NCI-H1417 treated with DMSO at 0.1 percent for 48 hours (cell line): Measurements from ENCODE around the gene CFAP58.

Experiments
- DNase-seq: peaks from one replicate; lab custom pipeline; 2025; lab: John Stamatoyannopoulos, UW

CFAP58 gene

DNA sequence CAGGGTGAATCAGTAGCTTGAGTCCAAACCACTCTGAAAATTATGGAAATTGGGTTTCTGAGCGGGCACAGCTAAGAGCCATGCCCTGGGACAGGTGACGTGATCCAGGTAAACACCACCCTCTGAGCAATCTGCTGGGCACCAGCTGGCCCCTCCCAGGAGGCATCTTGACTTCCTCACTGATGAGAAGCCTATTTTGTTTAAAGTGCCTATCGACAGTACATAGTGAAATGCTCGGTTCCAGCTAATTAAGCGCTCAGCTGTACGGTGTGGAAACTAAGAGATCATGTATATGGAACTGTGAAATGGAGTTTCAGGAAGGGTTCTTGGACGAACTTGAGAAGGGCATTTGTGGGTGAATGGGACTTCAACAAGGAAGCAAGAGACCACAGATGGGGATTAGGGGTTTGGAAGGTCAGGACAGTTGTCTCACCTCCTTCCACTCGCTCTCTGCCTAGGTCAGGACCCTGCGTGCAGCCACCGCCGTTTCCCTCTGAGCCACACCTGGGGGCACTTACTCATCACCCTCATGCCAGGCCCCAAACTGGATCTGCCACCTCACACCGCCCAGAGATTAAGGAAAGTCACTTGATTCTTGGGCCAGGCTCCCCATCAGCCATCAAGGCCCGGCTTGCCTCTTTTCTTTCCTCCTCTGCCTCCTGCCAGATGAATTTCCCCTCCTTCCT lies 18.5 kb upstream of the CFAP58 start:
- no peak for DNase-seq

DNA sequence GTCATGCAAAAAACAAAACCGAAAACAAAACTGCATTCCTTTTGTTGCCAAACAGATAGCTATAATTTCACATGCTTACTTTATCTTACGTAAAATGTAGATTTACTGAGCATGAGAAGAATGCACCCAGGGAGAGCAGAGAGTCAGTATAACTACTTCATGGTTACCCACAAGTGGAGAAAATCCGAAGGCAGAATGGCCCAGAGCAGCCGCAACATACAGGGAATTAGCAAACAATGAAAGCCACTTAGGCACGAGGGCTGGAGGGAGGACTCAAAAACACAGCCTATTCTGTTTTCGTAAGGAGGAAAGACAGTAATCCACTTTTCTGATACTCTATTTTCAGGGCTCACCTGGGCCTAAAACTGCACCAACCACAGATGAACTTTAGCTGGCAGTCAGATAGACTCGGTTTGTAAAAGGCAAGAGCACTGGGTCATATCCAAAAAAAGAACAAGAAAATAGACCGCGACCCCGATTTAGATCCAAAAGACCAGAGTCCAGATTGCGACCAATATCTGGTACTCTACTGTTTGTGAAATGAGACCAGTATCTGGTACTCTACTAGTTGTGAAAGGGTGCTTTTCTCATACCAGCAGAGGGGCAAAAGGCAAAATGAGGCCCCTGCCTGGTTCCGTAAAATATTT lies 16.7 kb upstream of the CFAP58 start:
- no peak for DNase-seq

DNA sequence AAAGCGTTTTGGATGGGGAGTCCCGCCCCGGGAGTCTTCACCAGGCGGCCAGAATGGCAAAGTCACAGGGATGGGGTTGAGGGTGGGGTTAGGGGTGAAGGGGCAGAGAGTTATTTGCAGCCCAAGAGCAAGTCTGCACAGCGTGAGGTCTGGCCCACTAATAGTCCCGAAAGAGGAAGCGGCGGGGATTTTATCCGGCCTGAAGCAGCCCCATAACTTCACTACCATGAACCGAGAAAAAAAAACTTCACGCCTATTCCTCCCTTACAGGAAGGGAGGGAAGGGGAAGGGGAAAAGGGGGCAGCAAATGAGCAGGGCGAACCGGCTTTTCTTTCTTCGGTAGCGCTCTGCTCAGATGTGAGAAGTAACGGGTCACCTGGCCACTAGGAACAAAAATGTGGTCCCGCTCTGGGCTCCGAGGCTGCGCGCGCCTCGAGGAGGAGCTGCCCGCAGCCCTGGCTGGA lies 16.1 kb upstream of the CFAP58 start:
- DNase-seq: no peak

DNA sequence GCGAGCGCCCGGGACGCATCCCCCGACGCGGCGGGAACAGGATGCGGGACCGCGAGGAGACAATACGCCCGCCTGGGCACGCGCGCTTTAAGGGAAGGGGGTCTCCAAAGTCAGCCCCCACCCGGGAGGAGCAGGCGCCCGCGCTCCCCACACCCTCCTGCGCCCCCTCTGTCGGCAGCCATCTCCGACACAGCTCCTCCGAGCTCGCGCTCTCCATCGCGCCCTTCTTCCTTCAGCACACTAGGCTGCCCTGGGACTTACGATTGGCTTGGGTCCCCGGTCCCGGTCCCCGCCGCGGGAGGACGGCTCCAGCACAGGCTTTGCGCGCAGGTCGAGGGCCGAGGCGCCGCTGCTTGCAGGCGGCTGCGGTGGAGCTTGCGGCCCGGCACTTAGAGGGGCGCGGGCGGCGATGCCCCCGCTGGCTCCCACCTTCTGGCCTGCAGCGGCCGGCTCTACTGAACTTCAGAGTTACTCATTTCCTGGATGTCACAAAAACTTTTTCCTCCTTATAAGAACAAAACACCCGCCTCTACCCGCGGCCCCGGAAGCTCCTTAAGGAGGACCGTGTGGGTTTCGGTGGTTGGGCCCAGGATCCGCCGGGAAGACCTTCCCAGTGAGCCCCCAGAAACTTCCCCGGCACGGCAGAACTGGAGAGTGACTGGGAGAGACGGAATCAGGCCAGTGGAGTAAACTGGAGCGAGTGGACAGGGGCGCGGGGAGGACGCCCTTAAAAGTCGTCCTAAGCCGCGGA lies 15.5 kb upstream of the CFAP58 start, which contains the start of gene ITPRIP:
Gene ITPRIP, minus strand, starts transcription at position 481 of the 751 bp plus-strand sequence. CDS start 22,414 bp downstream, outside the sequence.
- DNase-seq: no peak

DNA sequence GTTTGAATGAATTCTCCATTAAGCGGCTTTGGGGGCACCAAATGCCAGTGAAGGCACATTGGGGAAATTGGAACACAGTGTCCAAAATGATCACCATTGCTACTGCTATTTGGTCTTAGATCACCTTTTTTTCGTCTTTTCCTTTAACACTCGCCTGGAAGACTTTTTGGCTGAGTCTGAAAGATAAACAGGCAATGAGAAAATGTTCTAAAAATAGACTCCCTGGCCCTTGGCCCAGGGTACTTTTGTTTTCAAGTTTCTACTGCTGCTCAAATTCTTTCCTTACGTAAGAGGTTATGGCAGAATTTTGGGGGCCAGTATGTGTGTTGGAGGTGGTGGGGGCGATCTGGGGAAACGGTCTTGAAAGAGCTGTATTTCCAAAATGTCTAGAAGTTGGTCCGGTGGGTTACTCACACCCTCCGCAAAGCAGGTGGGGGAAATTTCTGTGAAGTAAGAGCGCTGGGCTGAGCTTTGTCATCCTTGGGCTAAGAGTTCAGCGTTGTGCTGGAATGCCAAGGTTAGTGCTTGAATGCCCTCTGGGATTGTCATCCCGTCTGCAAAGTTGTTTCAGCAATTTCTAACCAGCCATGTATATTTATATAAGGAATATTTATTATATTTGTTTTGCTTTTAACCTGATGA lies 14.0 kb upstream of the CFAP58 start:
- no peak for DNase-seq

DNA sequence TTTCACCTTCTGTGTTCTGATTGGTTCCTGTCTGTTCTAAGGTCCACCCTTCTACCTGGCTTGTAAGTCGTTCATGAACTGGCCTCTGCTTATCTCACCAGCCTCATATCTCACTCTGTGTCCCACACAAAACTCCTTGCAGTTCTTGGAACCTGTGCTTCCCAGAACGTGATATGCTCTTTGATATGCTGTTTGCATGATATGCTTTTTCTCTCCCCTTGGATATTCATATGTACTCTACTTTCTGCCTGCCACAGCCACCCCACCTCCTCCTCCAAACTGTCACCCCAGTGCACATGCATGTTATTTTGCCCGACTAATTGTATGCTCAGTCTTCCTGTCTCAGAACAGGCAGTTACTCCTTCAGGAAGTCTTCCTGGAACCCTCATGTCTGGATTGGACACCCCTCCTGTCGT lies 13.5 kb upstream of the CFAP58 start:
- no peak for DNase-seq

DNA sequence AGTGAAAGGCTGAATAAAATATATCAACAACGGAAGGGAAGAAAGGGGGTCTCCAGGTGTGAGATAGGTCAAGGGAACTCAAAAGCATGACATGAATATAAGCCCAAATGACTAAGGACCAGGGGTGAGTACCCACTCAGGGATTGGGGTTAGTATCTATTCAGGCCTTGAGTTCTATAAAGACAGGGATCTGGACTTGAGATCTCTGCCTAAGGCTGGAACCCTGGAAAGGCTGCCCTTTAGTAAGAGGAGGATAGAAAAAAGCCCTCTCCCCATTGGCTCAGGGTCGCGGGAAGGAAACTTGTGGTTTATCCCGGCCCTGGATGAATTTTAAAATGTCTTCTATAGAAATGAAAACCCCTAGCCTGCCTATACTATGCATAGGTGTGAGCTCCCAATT lies 13.0 kb upstream of the CFAP58 start:
- no peak for DNase-seq

DNA sequence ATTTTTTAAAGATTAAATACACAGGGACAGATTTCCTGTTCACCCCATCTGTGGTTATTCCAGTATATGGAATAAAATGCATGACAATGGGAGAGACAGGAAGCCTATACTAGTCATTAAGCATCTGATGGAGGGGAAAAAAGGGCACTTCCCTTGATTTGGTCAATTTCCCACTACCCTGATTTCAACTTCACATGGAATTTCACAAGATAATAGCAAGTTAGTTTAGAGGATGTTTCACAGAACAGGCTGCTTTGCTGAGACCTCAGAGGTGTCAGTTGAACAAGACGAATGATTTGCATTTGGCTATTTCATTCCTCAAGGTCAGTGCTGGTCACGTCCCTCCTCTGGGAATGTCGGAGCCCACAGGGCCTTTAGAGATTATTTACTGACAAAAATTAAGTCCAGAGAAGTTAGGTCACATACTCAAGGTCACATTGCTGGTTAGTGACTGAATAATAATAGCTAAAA lies 10.7 kb upstream of the CFAP58 start:
- DNase-seq: no peak

DNA sequence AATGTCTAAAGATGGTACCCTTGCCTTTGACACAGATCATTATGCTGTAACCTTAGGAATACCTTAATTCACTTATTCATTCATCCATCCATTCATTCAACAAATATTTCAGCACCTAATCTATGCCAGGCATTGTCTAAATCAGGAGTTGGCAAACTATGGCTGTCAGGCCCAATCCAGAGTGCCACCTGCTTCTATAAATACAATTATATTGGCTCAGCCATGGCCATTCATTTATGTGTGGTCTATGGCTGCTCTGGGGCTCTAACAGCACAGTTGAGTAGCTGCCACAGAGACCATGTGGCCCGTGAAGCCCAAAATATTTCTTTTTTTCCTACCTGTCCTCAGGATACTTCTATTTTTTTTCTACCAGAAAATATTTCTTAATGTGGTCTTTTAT lies 9.4 kb upstream of the CFAP58 start:
- no peak for DNase-seq

DNA sequence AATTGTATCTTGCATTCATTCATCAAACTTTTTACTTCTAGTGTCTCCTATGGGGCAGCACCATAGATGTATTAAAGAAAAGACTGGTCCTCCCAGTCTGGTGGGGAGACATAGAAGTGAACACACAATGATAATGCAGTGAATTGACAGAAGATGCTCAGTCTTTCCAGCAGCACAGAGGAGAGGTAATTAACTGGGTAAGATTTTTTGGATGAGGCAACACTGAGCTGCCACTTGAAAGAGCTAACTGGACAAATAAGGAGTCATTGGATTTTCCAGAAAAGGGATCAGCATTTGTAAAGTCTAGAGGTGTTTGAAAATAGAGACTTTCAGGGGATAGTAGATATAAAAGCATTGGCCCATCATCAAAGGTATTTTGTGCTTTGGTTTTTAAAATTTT lies 8.1 kb upstream of the CFAP58 start:
- DNase-seq: no peak

DNA sequence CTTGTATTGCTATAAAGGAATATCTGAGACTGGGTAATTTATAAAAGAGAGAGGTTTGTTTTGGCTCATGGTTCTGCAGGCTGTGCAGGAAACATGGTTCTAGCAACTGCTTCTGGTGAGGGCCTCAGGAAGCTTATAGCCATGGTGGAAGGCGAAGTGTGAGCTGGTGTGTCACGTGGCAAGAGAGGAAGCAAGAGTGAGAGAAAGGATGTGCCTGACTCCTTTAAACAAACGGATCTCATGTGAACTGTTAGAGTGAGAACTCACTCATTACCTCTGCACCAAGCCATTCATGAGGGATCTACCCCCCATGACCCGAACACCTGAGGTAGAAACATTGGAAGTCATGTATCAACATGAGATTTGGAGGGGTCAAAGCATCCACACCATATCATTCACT lies 7.7 kb upstream of the CFAP58 start:
- DNase-seq: no peak

DNA sequence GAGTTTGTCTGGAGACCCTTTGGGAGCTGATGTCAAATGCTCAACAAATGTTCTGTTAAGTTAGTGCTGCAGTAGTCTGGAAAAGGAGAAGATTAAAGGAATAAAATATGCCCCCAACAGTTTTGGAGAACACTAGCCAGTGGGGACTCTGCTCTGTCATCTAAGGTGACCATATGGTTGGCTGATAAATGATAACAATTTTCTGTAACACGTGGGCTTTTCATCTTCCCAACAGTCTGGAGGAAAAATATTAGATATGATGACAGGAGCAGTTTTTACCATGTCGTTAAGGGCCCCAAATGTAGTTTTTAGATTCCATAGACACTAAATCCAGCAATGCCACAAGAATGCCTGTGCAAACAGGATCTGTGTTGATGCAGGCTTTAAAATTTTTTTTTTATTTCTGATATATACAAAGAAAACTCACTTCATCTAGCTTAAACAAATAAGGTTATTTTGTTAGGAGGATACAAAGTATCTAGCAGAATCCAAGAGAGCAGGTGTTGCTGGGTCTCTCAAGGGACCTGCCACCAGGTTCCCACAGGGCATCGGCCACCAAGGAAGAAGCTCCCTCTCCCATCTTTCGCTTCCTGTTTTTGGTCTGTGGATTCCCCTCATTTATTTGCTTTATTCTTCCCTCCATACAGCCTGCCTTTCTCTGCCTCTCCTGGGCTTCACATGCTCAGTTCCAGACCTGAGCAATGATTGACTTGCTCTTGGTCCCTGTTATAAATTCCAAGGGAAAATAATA lies 6.2 kb upstream of the CFAP58 start:
- no peak for DNase-seq

DNA sequence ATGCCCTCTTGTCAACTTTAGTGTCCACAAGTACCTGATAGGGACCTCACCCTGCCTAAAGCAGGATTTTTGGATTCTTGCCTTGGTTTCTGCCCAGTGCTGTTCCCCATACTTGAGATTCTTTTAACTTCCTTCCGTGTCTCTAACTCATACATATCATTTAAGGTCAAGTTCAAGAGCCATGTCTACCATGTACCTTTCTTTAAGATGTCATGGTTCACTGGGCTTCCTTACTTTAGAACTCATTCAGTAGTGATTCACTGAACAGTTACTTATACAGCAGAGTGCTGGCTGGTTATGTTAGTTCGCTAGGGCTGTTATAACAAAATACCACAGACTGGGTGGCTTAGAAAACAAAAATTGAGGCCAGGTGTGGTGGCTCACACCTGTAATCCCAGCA lies 5.0 kb upstream of the CFAP58 start:
- DNase-seq: no peak

DNA sequence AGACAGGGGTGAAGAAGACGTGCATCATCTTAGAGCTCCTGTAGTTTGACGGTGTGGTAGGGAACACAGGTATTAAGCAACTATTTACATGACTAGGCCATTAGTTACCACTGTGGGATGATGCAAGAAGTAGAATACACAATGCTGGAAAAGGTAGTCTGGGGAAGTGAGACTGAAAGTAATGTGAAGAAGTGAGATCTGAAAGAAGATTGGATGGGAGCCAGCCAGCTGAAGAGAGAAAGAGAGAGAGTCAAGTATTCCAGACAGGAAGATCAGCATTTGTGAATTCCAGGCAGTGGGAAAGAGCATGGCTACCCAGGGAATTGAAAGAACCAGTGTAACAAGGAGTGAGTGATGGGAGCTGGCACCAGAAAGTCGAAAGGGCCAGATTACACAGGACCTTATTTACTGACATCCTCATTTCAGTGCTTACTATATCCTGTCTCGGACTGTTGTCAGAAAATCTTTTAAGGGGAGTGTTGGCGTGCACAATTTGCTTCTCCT lies 4.0 kb upstream of the CFAP58 start:
- no peak for DNase-seq

DNA sequence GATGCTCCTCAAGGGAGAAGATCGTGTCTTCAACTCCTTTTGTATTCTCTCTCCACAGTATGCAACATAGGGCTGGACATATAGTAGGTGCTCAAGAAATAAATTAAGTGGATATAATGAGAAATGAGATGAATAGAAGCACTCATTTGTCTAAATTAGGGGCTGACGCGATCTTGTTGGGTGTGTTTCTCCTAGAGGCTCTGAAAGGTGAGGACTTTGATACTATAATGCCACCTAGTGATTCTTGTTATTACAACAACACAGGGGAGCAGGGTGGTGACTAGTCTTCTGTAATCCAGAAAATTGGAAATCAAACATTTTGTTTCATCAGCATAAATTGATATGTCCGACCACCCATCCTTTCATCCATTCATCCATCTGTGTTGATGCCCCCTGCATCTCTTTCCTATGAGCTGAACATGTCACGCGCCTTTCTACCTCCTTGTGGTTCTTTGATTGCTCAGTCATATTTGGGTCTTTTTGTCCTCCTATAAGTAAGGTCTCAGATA lies 3.5 kb upstream of the CFAP58 start:
- peak; percentile 29 for DNase-seq

DNA sequence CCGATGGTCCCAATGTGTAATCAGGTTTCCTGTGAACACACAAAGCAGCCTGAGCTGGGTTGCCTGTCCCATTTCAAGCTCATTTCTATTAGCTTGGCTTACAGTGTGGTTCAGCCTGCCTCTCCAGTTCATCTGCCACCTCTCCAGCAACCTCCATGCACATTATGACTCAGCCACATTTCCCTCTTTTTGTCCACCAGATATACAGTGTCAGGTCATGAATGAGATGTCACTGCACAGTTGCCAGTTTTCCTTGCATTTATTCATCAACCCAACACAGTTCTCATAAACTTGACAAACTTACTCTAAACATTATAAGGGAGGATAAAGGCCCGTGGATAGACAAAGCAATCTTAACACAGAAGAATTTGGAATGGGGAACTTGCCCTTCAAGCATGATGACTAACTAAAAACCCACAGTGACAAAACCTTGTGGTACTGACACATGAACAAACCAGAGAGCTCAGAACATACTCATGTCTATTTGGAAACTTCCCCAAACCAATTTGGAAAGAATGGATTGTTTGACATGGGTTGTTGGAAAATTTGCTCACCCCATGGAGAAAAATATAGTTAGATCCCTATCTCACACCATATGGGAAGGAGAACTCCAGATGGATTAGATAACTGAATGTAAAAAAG lies 2.5 kb upstream of the CFAP58 start:
- no peak for DNase-seq

DNA sequence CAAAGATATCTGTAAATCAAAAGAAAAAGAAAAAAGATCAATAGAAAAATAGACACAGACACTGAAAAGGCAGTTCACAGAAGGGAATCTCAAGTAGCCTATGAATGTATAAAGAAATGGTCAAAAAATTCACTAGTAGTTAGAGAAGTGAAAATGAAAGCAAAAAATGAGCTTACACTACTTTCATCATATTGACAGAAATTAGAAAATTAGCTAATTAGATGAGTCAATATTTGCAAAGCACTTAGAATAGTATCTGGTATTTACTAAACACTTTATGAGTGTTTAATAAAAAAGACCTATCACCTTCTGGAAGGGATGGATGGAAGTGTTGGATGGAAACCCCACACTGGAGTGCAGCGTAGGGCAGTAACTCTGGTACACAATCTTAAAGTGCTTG lies 1.7 kb upstream of the CFAP58 start:
- no peak for DNase-seq

DNA sequence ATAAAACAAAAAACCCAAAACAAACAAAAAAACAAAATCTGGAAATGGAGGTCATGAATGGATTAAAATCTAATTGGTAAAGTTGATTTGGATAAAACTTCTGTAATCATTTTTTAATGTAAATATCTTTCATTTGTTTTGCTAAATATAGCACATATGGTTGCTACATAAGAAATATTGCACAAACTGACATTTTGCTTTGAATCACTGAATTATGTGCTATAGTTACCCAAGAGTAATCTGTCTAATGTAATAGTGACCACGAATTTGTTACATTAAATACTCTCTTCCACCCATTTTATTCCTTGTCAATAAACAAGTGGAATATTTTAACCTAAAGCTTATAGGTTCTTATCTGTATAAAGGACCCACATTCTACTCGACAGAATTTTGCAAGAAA lies 6.2 kb downstream of the CFAP58 start:
- no peak for DNase-seq

DNA sequence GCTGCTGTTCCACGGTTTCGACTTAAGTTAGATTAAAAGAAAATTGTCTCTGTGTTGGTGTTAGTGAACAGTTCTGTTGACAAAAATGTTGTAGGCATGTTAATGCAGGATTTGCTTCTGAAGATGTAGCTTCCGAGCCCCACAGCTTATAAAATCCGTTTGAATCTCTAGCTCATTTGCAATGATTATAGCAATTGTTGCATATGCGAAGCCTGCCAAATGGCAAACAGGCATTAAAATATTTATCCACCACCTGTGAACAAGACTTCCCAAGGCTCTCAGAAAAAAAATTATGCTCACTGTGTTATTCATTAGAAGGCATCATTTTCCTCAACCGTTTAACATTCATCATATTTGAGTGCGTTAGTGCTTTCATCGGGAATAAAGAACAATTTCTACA lies 14.3 kb downstream of the CFAP58 start:
- no peak for DNase-seq

DNA sequence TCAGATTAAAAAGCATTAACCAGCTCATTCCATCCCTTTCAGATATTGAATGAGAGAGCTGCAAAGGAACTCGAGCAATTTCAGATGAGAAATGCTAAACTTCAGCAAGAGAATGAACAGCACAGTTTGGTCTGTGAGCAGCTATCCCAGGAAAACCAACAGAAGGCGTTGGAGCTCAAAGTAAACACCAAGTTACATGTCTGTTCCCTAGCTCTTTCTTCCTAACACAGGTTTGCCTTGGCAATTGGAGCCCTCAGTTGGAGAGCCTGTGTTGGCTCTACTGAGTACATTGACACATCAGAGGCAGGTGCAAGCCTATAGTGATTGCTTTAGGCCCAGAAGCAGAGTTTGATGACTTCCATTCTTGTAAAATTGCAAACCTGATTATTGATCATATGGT lies 14.7 kb downstream of the CFAP58 start:
- DNase-seq: no peak

DNA sequence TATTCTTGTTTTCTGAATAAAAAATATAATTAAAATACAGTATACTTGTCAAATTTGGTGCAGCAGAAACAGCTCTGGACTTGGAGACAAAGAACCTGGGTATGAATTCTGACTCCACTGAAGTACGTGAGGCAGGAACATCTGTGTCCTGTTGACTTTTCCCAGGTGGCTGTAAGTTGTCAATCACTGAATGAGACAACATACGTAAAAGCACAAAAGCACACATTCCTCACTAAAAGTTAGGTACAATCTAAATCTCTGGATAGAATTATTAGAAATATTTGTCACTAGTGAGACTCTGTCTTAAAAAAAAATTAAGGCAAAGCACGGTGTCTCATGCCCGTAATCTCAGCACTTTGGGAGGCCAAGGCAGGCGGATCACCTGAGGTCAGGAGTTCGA lies 18.1 kb downstream of the CFAP58 start:
- DNase-seq: no peak
